Measurements from ENCODE around the gene FOS.

FOS gene

GRCh38 chr14:75292101-75292563, 13.5 kb downstream of the FOS start:
- H3K4me3 ChIP-seq (ENCODE audit: severe bottlenecking), result no peak overlapping the region
- TF ChIP-seq, protein P1, sequence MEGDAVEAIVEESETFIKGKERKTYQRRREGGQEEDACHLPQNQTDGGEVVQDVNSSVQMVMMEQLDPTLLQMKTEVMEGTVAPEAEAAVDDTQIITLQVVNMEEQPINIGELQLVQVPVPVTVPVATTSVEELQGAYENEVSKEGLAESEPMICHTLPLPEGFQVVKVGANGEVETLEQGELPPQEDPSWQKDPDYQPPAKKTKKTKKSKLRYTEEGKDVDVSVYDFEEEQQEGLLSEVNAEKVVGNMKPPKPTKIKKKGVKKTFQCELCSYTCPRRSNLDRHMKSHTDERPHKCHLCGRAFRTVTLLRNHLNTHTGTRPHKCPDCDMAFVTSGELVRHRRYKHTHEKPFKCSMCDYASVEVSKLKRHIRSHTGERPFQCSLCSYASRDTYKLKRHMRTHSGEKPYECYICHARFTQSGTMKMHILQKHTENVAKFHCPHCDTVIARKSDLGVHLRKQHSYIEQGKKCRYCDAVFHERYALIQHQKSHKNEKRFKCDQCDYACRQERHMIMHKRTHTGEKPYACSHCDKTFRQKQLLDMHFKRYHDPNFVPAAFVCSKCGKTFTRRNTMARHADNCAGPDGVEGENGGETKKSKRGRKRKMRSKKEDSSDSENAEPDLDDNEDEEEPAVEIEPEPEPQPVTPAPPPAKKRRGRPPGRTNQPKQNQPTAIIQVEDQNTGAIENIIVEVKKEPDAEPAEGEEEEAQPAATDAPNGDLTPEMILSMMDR (IDR thresholded peaks at IDR 0.05; ENCODE audit: poor library complexity, severe bottlenecking), result no peak
- ATAC-seq (ENCODE audit: low read depth) (no peak), DNase-seq (ENCODE audit: low spot score) (no peak)
- no peaks in the 10 kb centered on the region for H3K9me3 ChIP-seq (ENCODE audit: severe bottlenecking)
- H3K27me3 ChIP-seq (ENCODE audit: insufficient read depth, poor library complexity, severe bottlenecking), result no peaks in the 10 kb centered on the region
- H3K36me3 ChIP-seq (ENCODE audit: low read depth), result no peaks in the 10 kb centered on the region
- peaks cover 14% of the 10 kb centered on the region for H3K4me1 ChIP-seq (ENCODE audit: insufficient read depth, poor library complexity, severe bottlenecking)
- H3K27ac ChIP-seq (ENCODE audit: poor library complexity, severe bottlenecking), result no peak overlapping the region

DNA sequence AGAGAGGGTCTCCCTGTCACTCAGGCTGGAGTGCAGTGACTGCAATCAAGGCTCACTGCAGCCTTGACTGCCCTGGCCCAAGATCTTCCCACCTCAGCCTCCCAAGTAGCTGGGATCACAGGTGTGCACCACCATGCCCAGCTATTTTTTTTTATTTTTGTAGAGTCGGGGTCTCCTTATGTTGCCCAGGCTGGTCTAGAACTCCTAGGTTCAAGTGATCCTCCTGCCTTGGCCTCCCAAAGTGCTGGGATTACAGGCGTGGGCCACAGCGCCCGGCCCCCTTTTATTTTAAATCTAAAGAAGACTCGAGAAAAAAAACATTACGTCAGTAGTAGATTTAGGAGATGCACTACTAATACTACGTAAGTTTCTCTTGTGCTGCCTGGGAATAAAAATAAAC, 14.3 kb downstream of the FOS start:
- H3K4me3 ChIP-seq (ENCODE audit: severe bottlenecking), result no peak overlapping the region
- ATAC-seq (ENCODE audit: low read depth) (no peak), DNase-seq (ENCODE audit: low spot score) (no peak)
- no peaks in the 10 kb centered on the region for H3K9me3 ChIP-seq (ENCODE audit: severe bottlenecking)
- H3K27me3 ChIP-seq (ENCODE audit: insufficient read depth, poor library complexity, severe bottlenecking), result no peaks in the 10 kb centered on the region
- no peaks in the 10 kb centered on the region for H3K36me3 ChIP-seq (ENCODE audit: low read depth)
- TF ChIP-seq, protein P1 (IDR thresholded peaks at IDR 0.05; ENCODE audit: poor library complexity, severe bottlenecking), result no peak
- peaks cover 14% of the 10 kb centered on the region for H3K4me1 ChIP-seq (ENCODE audit: insufficient read depth, poor library complexity, severe bottlenecking)
- H3K27ac ChIP-seq (ENCODE audit: poor library complexity, severe bottlenecking), result no peak overlapping the region

DNA sequence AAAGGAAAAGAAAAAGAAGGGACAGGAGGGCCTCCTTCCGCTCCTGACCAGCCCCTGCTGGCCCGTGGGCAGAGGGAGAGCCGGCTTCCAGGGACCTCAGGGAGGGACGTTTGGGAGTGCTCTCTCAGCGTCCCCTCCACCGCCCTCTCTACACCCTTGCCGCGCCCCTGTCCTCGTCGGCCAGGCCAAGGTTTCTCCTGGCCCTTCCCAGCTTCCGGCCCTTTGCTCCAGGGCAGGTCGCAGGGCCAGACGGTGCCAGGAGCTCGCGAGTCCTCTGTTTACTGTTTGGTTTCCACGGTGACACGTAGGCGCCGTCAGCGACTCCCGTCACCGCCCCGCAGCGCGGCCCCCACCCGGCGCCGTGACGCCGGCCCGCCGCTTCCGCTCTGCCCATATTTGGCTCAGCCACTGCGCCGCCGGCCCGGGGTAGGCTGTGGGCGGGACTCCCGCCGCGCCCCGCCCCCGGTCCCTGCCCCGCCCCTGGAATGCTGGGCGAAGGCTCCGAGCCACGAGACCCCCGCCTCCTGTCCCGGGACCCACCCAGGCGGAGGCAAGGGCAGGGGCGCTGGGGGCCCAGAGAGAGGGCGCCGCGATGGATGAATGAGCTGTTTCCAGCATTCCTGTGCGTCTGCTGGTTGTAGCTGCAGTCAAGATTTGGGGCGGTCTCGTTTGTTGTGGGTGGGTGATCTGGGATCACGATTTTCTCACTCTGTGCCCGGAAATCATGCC, 15.5 kb downstream of the FOS start:
- H3K4me1 ChIP-seq (ENCODE audit: insufficient read depth, poor library complexity, severe bottlenecking), result peaks cover 24% of the 10 kb centered on the region
- H3K27ac ChIP-seq (ENCODE audit: poor library complexity, severe bottlenecking), result peak overlapping the region; percentile 80
- H3K9me3 ChIP-seq (ENCODE audit: severe bottlenecking), result no peaks in the 10 kb centered on the region
- TF ChIP-seq, protein P1 (IDR thresholded peaks at IDR 0.05; ENCODE audit: poor library complexity, severe bottlenecking), result no peak
- H3K4me3 ChIP-seq (ENCODE audit: severe bottlenecking), result peak overlapping the region; percentile 52
- peak; percentile 91 for ATAC-seq (ENCODE audit: low read depth)
- no peaks in the 10 kb centered on the region for H3K36me3 ChIP-seq (ENCODE audit: low read depth)
- peak; percentile 95 for DNase-seq (ENCODE audit: low spot score)
- no peaks in the 10 kb centered on the region for H3K27me3 ChIP-seq (ENCODE audit: insufficient read depth, poor library complexity, severe bottlenecking)

DNA sequence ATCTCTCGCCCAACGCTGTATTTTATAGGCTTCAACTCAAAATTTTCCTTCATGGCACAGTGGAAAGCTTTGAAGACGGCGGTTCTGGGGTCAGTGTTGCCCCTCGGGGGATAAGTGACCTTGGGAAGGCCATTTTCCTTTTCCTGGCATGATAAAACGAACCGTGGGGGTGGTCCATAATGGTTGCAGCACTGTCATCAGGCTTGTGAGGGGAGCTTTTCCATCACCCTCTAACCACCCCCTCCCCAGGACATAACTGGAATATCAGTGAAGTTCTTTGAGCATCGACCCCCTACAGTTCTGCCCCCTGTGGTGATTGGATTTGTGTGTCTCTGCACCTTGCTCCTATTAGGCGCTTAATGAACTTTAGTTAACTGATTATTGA, 16.0 kb downstream of the FOS start:
- Histone ChIP-seq H3K4me1 (ENCODE audit: insufficient read depth, poor library complexity, severe bottlenecking) (peaks cover 29% of the 10 kb centered on the region), H3K36me3 (ENCODE audit: low read depth) (no peaks in the 10 kb centered on the region), H3K4me3 (ENCODE audit: severe bottlenecking) (peak overlapping the region; percentile 52), H3K27me3 (ENCODE audit: insufficient read depth, poor library complexity, severe bottlenecking) (no peaks in the 10 kb centered on the region), H3K9me3 (ENCODE audit: severe bottlenecking) (no peaks in the 10 kb centered on the region), H3K27ac (ENCODE audit: poor library complexity, severe bottlenecking) (peak overlapping the region; percentile 80)
- DNase-seq (ENCODE audit: low spot score), result no peak
- TF ChIP-seq, protein P1 (IDR thresholded peaks at IDR 0.05; ENCODE audit: poor library complexity, severe bottlenecking), result no peak
- ATAC-seq (ENCODE audit: low read depth), result 0 out of 3 replicates have a peak, but pooled peaks have one; percentile 0

- Histone ChIP-seq H3K9me3 (ENCODE audit: severe bottlenecking) (no peaks in the 10 kb centered on the region), H3K36me3 (ENCODE audit: low read depth) (no peaks in the 10 kb centered on the region), H3K27ac (ENCODE audit: poor library complexity, severe bottlenecking) (peak overlapping the region; percentile 80), H3K4me1 (ENCODE audit: insufficient read depth, poor library complexity, severe bottlenecking) (peaks cover 29% of the 10 kb centered on the region), H3K4me3 (ENCODE audit: severe bottlenecking) (peak overlapping the region; percentile 52), H3K27me3 (ENCODE audit: insufficient read depth, poor library complexity, severe bottlenecking) (no peaks in the 10 kb centered on the region)
- TF ChIP-seq, protein P1 (IDR thresholded peaks at IDR 0.05; ENCODE audit: poor library complexity, severe bottlenecking), result no peak
- DNase-seq (ENCODE audit: low spot score) (no peak), ATAC-seq (ENCODE audit: low read depth) (peak; percentile 44)
These were observed 16.4 kb downstream of the FOS start for GRCh38 chr14:75295061-75295461.

All from RWPE2 (cell line).